Upper lobe of left lung (tissue), 4 donors: ENCODE data around the gene CNTLN.

ENCODE experiments used
- POLR2A ChIP-seq, 4 donors: fragments of 450-650 bp; IDR thresholded peaks; one replicate each; pipeline ENCODE4 v1.5.1; 2016 to 2017; ENCODE audit warnings: antibody characterized with exemption in 4 of 4, mild to moderate bottlenecking in 2 of 4
- POLR2AphosphoS5 ChIP-seq, 2 donors: sonication (generic); formaldehyde crosslinking; IDR thresholded peaks; one replicate each; pipeline ENCODE4 v1.5.1; 2017; ENCODE audit warnings: antibody characterized with exemption in 2 of 2
- TF ChIP-seq, protein P1 (sequence below), 6 experiments: fragments of 450-650 bp in 4 of 6; fragments of 200-600 bp in 2 of 6; sonication (generic) in 2 of 6; IDR thresholded peaks; one replicate each; pipeline ENCODE4 v1.5.1; 2016 to 2019; ENCODE audit warnings: antibody characterized with exemption in 6 of 6

GRCh38 chr9:17171309-17172094 is 36.7 kb downstream of the CNTLN start:
- TF ChIP-seq POLR2A (IDR thresholded peaks at IDR 0.05): no peak
- TF ChIP-seq, protein P1, sequence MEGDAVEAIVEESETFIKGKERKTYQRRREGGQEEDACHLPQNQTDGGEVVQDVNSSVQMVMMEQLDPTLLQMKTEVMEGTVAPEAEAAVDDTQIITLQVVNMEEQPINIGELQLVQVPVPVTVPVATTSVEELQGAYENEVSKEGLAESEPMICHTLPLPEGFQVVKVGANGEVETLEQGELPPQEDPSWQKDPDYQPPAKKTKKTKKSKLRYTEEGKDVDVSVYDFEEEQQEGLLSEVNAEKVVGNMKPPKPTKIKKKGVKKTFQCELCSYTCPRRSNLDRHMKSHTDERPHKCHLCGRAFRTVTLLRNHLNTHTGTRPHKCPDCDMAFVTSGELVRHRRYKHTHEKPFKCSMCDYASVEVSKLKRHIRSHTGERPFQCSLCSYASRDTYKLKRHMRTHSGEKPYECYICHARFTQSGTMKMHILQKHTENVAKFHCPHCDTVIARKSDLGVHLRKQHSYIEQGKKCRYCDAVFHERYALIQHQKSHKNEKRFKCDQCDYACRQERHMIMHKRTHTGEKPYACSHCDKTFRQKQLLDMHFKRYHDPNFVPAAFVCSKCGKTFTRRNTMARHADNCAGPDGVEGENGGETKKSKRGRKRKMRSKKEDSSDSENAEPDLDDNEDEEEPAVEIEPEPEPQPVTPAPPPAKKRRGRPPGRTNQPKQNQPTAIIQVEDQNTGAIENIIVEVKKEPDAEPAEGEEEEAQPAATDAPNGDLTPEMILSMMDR (IDR thresholded peaks at IDR 0.05): no peak
- TF ChIP-seq POLR2AphosphoS5 (IDR thresholded peaks at IDR 0.05): no peak
